GM12878 (cell line): ENCODE results near the gene ZNF467. TPM values are rescaled to one million over a fixed set of nuclear protein-coding genes. Genes with fewer than 3 reads are reported as not detected.

Experiments used
- ASH2L ChIP-seq: fragments of 300-600, 200-600 bp; sonication (generic); IDR thresholded peaks from 2 replicates; pipeline ENCODE4 v1.6.1; 2017; ENCODE audit warnings: low read depth, mild to moderate bottlenecking, borderline replicate concordance
- BACH1 ChIP-seq: fragments of 450-650 bp; IDR thresholded peaks from 2 replicates; pipeline ENCODE4 v1.6.1; 2017; ENCODE audit warnings: mild to moderate bottlenecking, borderline replicate concordance
- BCL3 ChIP-seq: IDR thresholded peaks from 2 replicates; pipeline ENCODE4 v1.6.1; 2011; ENCODE audit warnings: borderline replicate concordance, low read depth, mild to moderate bottlenecking, moderate library complexity, low read length; ENCODE audit not compliant: insufficient read depth, poor library complexity, severe bottlenecking
- BHLHE40 ChIP-seq, 2 experiments: fragments of 450-650 bp in 1 of 2; IDR thresholded peaks; 2 replicates each; pipeline ENCODE4 v1.6.1; 2011 to 2017; ENCODE audit warnings: low read depth in 2 of 2, borderline replicate concordance in 1 of 2, improper control_type of control experiment in 1 of 2, low read length in 1 of 2, mild to moderate bottlenecking in 1 of 2
- CUX1 ChIP-seq: IDR thresholded peaks from 2 replicates; pipeline ENCODE4 v1.6.1; 2012; ENCODE audit warnings: improper control_type of control experiment, low read depth, low read length; ENCODE audit not compliant: insufficient replicate concordance
- DPF2 ChIP-seq: fragments of 450-650 bp; IDR thresholded peaks from 2 replicates; pipeline ENCODE4 v1.6.1; 2017; ENCODE audit warnings: mild to moderate bottlenecking
- GATAD2B ChIP-seq: fragments of 450-650 bp; conservative IDR thresholded peaks from 2 replicates; pipeline ENCODE4 v1.6.1; 2017; ENCODE audit warnings: low read depth, mild to moderate bottlenecking, moderate library complexity
- KLF5 ChIP-seq: fragments of 450-650 bp; IDR thresholded peaks from 2 replicates; pipeline ENCODE4 v1.6.1; 2014; ENCODE audit warnings: mild to moderate bottlenecking; ENCODE audit not compliant: partially characterized antibody
- MTA2 ChIP-seq: fragments of 450-650 bp; IDR thresholded peaks from 2 replicates; pipeline ENCODE4 v1.6.1; 2016; ENCODE audit warnings: low read depth, mild to moderate bottlenecking, moderate library complexity
- SMARCA5 ChIP-seq: fragments of 450-650 bp; IDR thresholded peaks from 2 replicates; pipeline ENCODE4 v1.6.1; 2017; ENCODE audit warnings: mild to moderate bottlenecking
- SMC3 ChIP-seq: IDR thresholded peaks from 2 replicates; pipeline ENCODE4 v1.6.1; 2011; ENCODE audit warnings: low read length, improper control_type of control experiment, borderline replicate concordance
- SRF ChIP-seq, 2 experiments: IDR thresholded peaks; 2 replicates each; pipeline ENCODE4 v1.6.1; 2011; ENCODE audit warnings: low read depth in 2 of 2, low read length in 2 of 2, mild to moderate bottlenecking in 1 of 2, moderate library complexity in 1 of 2
- STAT3 ChIP-seq: IDR thresholded peaks from 2 replicates; pipeline ENCODE4 v1.6.1; 2011; ENCODE audit warnings: low read depth, low read length, improper control_type of control experiment
- ZBTB4 ChIP-seq: fragments of 450-650 bp; formaldehyde crosslinking; IDR thresholded peaks from 2 replicates; pipeline ENCODE4 v1.4.0; 2022; ENCODE audit warnings: mild to moderate bottlenecking, moderate library complexity
- polyA plus RNA-seq, 11 experiments: library from polyadenylated mRNA; depleted of rRNA in 4 of 11; unstranded in 6 of 11; stranded (reverse) in 5 of 11; fragments of >200 nt; fragmentation: Nextera tagmentation in 4 of 11; fragmentation: Illumina TruSeq in 1 of 11; extraction: Ambion mirVana in 4 of 11; extraction: Trizol in 1 of 11; gene quantifications; 1 replicate in 1 of 11; 2 replicates in 10 of 11; pipeline versions ENCODE4 v1.2.1 to v1.2.3, GENCODE V29; 2011 to 2016; ENCODE audit warnings: inconsistent platforms in 2 of 11, missing spikeins in 2 of 11, low read depth in 1 of 11
- total RNA-seq, 4 experiments: library from RNA; depleted of rRNA in 3 of 4; stranded (reverse); fragments of >200 nt in 3 of 4; fragmentation: Illumina TruSeq in 1 of 4; extraction: Trizol in 1 of 4; gene quantifications; 2 replicates each; pipeline versions ENCODE4 v1.2.1 to v1.2.3, GENCODE V29; 2013 to 2021

Gene ZNF467
- total and polyA plus RNA-seq, 10 of the 15 experiments (the other 5 are each of a cell fraction or from before 2014, with no cell fraction given): not detected

- TF ChIP-seq SMARCA5 (0 out of 2 replicates have a peak, but pooled peaks have one; percentile 79), MTA2 (peak; percentile 69; the same call in 1 of the 2 replicates), STAT3 (no peak), CUX1 (no peak), GATAD2B (peak; percentile 77), BACH1 (peak; percentile 60; the same call in 1 of the 2 replicates), KLF5 (no peak), ZBTB4 (CRISPR knock-in tag) (no peak), BCL3 (no peak), BHLHE40 (IDR thresholded peaks at IDR 0.05; ENCODE audit: borderline replicate concordance in 1 of 2, low read depth in 2 of 2, low read length in 1 of 2) (peak; percentile 13 to 76; a peak in 3 of 4 replicates), SMC3 (no peak), DPF2 (peak; percentile 88), SRF (IDR thresholded peaks at IDR 0.05; ENCODE audit: low read depth in 2 of 2, low read length in 2 of 2) (no peak), ASH2L (no peak)
These were observed 52.9 kb downstream of the ZNF467 start (continued) for GRCh38 chr7:149720372-149721083.
